ENCODE data around the gene FADS1.

DNA sequence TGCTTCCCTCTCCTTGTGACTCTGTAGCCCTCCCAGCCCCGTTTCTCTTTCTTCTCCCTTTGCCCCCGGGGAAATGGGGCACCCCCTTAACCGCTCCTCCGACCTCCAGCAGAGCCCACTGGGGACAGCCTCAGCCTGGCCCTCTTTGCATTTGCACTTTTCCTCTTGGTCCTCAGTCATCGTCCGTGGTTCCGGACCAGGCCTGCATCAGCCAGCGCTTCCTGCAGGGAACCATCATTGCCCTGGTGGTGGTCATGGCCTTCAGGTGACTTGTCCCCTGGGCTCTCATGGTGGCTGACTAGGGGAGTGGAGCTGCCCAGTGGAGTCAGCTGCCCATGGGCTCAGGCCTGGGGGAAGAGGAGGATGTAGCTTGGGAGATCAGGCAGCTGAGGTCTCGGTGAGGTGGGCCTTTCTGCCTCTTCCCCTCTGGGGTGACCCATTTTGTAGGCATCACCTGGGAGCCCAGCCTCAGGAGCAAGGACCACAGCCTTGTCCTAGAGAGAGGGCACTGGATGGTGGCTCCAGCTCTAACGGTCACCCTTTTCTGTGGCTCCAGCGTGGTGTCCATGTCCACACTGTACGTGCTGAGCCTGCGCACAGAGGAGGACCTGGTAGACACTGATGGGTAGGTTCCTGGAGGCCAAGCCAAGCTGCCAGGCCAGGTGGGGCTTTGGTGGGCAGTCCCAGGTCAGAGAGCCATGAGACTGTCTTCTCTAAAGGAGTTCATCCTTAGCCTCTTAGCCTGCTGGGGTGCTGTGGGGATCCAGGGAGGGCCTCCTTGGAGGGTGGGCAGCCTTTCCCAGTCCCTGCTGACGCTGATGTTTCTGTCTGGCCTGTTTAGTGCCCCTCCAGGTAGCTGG is 36.9 kb downstream of the FADS1 start:
- TF ChIP-seq, protein P1, sequence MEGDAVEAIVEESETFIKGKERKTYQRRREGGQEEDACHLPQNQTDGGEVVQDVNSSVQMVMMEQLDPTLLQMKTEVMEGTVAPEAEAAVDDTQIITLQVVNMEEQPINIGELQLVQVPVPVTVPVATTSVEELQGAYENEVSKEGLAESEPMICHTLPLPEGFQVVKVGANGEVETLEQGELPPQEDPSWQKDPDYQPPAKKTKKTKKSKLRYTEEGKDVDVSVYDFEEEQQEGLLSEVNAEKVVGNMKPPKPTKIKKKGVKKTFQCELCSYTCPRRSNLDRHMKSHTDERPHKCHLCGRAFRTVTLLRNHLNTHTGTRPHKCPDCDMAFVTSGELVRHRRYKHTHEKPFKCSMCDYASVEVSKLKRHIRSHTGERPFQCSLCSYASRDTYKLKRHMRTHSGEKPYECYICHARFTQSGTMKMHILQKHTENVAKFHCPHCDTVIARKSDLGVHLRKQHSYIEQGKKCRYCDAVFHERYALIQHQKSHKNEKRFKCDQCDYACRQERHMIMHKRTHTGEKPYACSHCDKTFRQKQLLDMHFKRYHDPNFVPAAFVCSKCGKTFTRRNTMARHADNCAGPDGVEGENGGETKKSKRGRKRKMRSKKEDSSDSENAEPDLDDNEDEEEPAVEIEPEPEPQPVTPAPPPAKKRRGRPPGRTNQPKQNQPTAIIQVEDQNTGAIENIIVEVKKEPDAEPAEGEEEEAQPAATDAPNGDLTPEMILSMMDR (optimal IDR thresholded peaks at IDR 0.05 in 1 of 3, IDR thresholded peaks at IDR 0.05 in 1 of 3, conservative IDR thresholded peaks at IDR 0.05 in 1 of 3; ENCODE audit: extremely low read depth in 1 of 3, insufficient read depth in 2 of 3, low read length in 3 of 3): no peak
- no peak for TF ChIP-seq EZH2 (IDR thresholded peaks at IDR 0.05; ENCODE audit: low read length)

Measured in keratinocyte (primary cell).